GM19452 (cell line): Measurements from ENCODE around the gene TBX10.

Experiments used
- ATAC-seq: cut with Tn5 transposase; IDR thresholded peaks from one replicate; pipeline ENCODE4 v1.9.1; 2021; ENCODE audit not compliant: unreplicated experiment

TBX10 gene

GRCh38 chr11:67617243-67617953, 22.2 kb downstream of the TBX10 start:
- ATAC-seq, result no peak

- no peak for ATAC-seq
Measured at GRCh38 chr11:67616431-67617242, 22.9 kb downstream of the TBX10 start.

- no peak for ATAC-seq
Measured at GRCh38 chr11:67615728-67616430, 23.7 kb downstream of the TBX10 start.

- ATAC-seq, result no peak
Measured at GRCh38 chr11:67614730-67615714, 24.5 kb downstream of the TBX10 start.

GRCh38 chr11:67613960-67614715, 25.4 kb downstream of the TBX10 start:
- peak; percentile 84 for ATAC-seq

GRCh38 chr11:67613313-67613959, 26.1 kb downstream of the TBX10 start:
- no peak for ATAC-seq

GRCh38 chr11:67612751-67613150, 26.8 kb downstream of the TBX10 start:
- ATAC-seq, result no peak

GRCh38 chr11:67611704-67612587, 27.6 kb downstream of the TBX10 start:
- no peak for ATAC-seq

- no peak for ATAC-seq
Measured at GRCh38 chr11:67611165-67611564, 28.4 kb downstream of the TBX10 start.

- ATAC-seq, result no peak
Measured at GRCh38 chr11:67610302-67610868, 29.2 kb downstream of the TBX10 start.

GRCh38 chr11:67609316-67609715, 30.2 kb downstream of the TBX10 start:
- ATAC-seq, result no peak

GRCh38 chr11:67608486-67608885, 31.1 kb downstream of the TBX10 start:
- no peak for ATAC-seq

- ATAC-seq, result no peak
Measured at GRCh38 chr11:67607507-67607906, 32.1 kb downstream of the TBX10 start.

GRCh38 chr11:67606492-67607295, 32.9 kb downstream of the TBX10 start, which contains the start of gene NDUFV1:
Gene NDUFV1, plus strand, starts transcription at chr11:67606936. Its CDS starts 69 bp downstream, at chr11:67607005.
- ATAC-seq, result peak; percentile 93

- ATAC-seq, result no peak
Measured at GRCh38 chr11:67606093-67606491, 33.5 kb downstream of the TBX10 start.

GRCh38 chr11:67605231-67606011, 34.1 kb downstream of the TBX10 start:
- ATAC-seq, result no peak
